ENCODE data around the gene VENTX.
"Not testable (repeated sequence)": the region's sequence is repeated elsewhere in the genome, so short reads cannot be mapped to it uniquely, and the experiment has no call there.

VENTX gene

GRCh38 chr10:133263674-133264073 lies 26.0 kb downstream of the VENTX start:
- no peak for DNase-seq (ENCODE audit: low read depth, low spot score)
- ChIA-PET CTCF (interaction anchor here (1.2 to 1.7 kb wide), 2 partner anchors 44 to 120 kb away, joined by 3 to 7 read pairs; no protein-coding TSS in a partner anchor), POLR2A (interaction anchor here (1.2 kb wide), 1 partner anchor 14 kb away, joined by 4 read pairs; no protein-coding TSS in a partner anchor)
- no peak overlapping the region for H3K4me3 ChIP-seq (ENCODE audit: low read depth, low read length)
- TF ChIP-seq, protein P1, sequence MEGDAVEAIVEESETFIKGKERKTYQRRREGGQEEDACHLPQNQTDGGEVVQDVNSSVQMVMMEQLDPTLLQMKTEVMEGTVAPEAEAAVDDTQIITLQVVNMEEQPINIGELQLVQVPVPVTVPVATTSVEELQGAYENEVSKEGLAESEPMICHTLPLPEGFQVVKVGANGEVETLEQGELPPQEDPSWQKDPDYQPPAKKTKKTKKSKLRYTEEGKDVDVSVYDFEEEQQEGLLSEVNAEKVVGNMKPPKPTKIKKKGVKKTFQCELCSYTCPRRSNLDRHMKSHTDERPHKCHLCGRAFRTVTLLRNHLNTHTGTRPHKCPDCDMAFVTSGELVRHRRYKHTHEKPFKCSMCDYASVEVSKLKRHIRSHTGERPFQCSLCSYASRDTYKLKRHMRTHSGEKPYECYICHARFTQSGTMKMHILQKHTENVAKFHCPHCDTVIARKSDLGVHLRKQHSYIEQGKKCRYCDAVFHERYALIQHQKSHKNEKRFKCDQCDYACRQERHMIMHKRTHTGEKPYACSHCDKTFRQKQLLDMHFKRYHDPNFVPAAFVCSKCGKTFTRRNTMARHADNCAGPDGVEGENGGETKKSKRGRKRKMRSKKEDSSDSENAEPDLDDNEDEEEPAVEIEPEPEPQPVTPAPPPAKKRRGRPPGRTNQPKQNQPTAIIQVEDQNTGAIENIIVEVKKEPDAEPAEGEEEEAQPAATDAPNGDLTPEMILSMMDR (IDR thresholded peaks at IDR 0.05; ENCODE audit: insufficient read depth, low read length, missing control alignments): no peak

DNA sequence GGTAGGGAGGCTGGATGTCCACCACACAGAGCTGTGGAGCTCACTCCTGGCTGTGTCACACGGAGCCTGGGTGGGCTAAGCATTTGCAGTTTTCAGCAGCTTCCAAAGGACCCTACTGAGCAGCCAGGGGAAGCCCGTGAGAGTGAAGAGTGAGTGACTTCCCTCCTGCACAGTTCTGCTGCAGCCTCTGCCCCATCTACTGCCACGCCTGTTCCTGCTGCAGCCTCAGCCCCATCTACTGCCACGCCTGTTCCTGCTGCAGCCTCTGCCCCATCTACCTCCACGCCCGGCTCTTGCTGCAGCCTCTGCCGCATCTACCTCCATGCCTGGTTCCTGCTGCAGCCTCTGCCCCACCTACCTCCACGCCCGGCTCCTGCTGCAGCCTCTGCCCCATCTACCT lies 26.8 kb downstream of the VENTX start:
- CTCF ChIA-PET: interaction anchor here (1.2 kb wide), 1 partner anchor 121 kb away, joined by 3 read pairs; no protein-coding TSS in a partner anchor
- no peak for DNase-seq (ENCODE audit: low read depth, low spot score)
- no peak overlapping the region for H3K4me3 ChIP-seq (ENCODE audit: low read depth, low read length)
- TF ChIP-seq, protein P1 (IDR thresholded peaks at IDR 0.05; ENCODE audit: insufficient read depth, low read length, missing control alignments): no peak
- POLR2A ChIA-PET: interaction anchor here (0.6 to 1.2 kb wide), 2 partner anchors 14 to 59 kb away, joined by 4 read pairs; no protein-coding TSS in a partner anchor

GRCh38 chr10:133265052-133265451 lies 27.4 kb downstream of the VENTX start:
- POLR2A ChIA-PET: interaction anchor here (1.2 kb wide), 1 partner anchor 13 kb away, joined by 4 read pairs; no protein-coding TSS in a partner anchor
- CTCF ChIA-PET; H3K4me3 ChIP-seq (ENCODE audit: low read depth, low read length); DNase-seq (ENCODE audit: low read depth, low spot score): not testable (repeated sequence)

- POLR2A ChIA-PET: no interaction called here
- TF ChIP-seq, protein P1 (IDR thresholded peaks at IDR 0.05; ENCODE audit: insufficient read depth, low read length, missing control alignments): no peak
- H3K4me3 ChIP-seq (ENCODE audit: low read depth, low read length): no peak overlapping the region
- CTCF ChIA-PET: interaction anchor here (0.5 to 1.7 kb wide), 2 partner anchors 9 to 41 kb away, joined by 3 to 5 read pairs; no protein-coding TSS in a partner anchor
- no peak for DNase-seq (ENCODE audit: low read depth, low spot score)
Observed at GRCh38 chr10:133266056-133266795, 28.6 kb downstream of the VENTX start.

GRCh38 chr10:133267293-133267692 lies 29.6 kb downstream of the VENTX start:
- DNase-seq (ENCODE audit: low read depth, low spot score): no peak
- no peak overlapping the region for H3K4me3 ChIP-seq (ENCODE audit: low read depth, low read length)
- POLR2A ChIA-PET: no interaction called here
- TF ChIP-seq, protein P1 (IDR thresholded peaks at IDR 0.05; ENCODE audit: insufficient read depth, low read length, missing control alignments): no peak
- CTCF ChIA-PET: interaction anchor here (0.8 to 1.7 kb wide), 2 partner anchors 10 to 40 kb away, joined by 3 to 5 read pairs; no protein-coding TSS in a partner anchor

GRCh38 chr10:133267829-133268228 lies 30.2 kb downstream of the VENTX start:
- CTCF ChIA-PET: interaction anchor here (1.7 kb wide), 1 partner anchor 39 kb away, joined by 5 read pairs; no protein-coding TSS in a partner anchor

More at GRCh38 chr10:133267829-133268228, 30.2 kb downstream of the VENTX start:
- no peak overlapping the region for H3K4me3 ChIP-seq (ENCODE audit: low read depth, low read length)
- POLR2A ChIA-PET: no interaction called here
- no peak for DNase-seq (ENCODE audit: low read depth, low spot score)
- TF ChIP-seq, protein P1 (IDR thresholded peaks at IDR 0.05; ENCODE audit: insufficient read depth, low read length, missing control alignments): no peak
